Nephron (organoid): ENCODE measurements around the gene IDH2.

Experiments
- H3K27ac Mint-ChIP-seq, 3 experiments: 2 replicates each; pipeline ENCODE4 v1.8.0; 2020; ENCODE audit warnings: mixed read lengths in 3 of 3, mild to moderate bottlenecking in 2 of 3, moderate library complexity in 1 of 3
- H3K27me3 Mint-ChIP-seq: 2 replicates; pipeline ENCODE4 v1.8.0; 2021; ENCODE audit warnings: low read depth, mild to moderate bottlenecking, moderate library complexity, mixed read lengths
- H3K36me3 Mint-ChIP-seq: 2 replicates; pipeline ENCODE4 v1.8.0; 2020; ENCODE audit warnings: low read depth, mixed read lengths
- H3K4me1 Mint-ChIP-seq: 2 replicates; pipeline ENCODE4 v1.8.0; 2020; ENCODE audit warnings: mixed read lengths
- H3K4me3 Mint-ChIP-seq, 3 experiments: 2 replicates each; pipeline ENCODE4 v1.8.0; 2020; ENCODE audit warnings: mild to moderate bottlenecking in 3 of 3, mixed read lengths in 3 of 3, moderate library complexity in 2 of 3
- H3K9me3 Mint-ChIP-seq: 2 replicates; pipeline ENCODE4 v1.8.0; 2020; ENCODE audit warnings: mixed read lengths
- CTCF ChIP-seq, 3 experiments: fragments of 200-600 bp; sonication (generic); IDR thresholded peaks; one replicate each; pipeline ENCODE4 v1.5.0; 2021; ENCODE audit warnings: antibody characterized with exemption in 3 of 3; ENCODE audit not compliant: unreplicated experiment in 3 of 3

Gene IDH2

GRCh38 chr15:90131848-90132247, 29.6 kb upstream of the IDH2 start:
- no peaks in the 10 kb centered on the region for H3K36me3 Mint-ChIP-seq
- no peaks in the 10 kb centered on the region for H3K9me3 Mint-ChIP-seq
- peaks cover 4% of the 10 kb centered on the region for H3K4me1 Mint-ChIP-seq
- H3K4me3 Mint-ChIP-seq, result no peak overlapping the region
- no peak overlapping the region for H3K27ac Mint-ChIP-seq
- peaks cover 18% of the 10 kb centered on the region for H3K27me3 Mint-ChIP-seq
- no peak for TF ChIP-seq CTCF (IDR thresholded peaks at IDR 0.05; ENCODE audit: unreplicated experiment in 3 of 3)

GRCh38 chr15:90130291-90130690, 28.0 kb upstream of the IDH2 start:
- TF ChIP-seq CTCF (IDR thresholded peaks at IDR 0.05; ENCODE audit: unreplicated experiment in 3 of 3), result no peak
- Mint-ChIP-seq H3K27ac (no peak overlapping the region), H3K9me3 (no peaks in the 10 kb centered on the region), H3K4me1 (peaks cover 11% of the 10 kb centered on the region), H3K27me3 (peaks cover 28% of the 10 kb centered on the region), H3K4me3 (no peak overlapping the region), H3K36me3 (no peaks in the 10 kb centered on the region)

- peaks cover 24% of the 10 kb centered on the region for H3K27me3 Mint-ChIP-seq
These were observed 24.5 kb upstream of the IDH2 start for GRCh38 chr15:90126596-90127435.

GRCh38 chr15:90126022-90126421, 23.8 kb upstream of the IDH2 start:
- peak overlapping the region in 1 of 3 experiments; percentile 28 for H3K27ac Mint-ChIP-seq
- peaks cover 24% of the 10 kb centered on the region for H3K27me3 Mint-ChIP-seq
- no peaks in the 10 kb centered on the region for H3K36me3 Mint-ChIP-seq
- H3K4me1 Mint-ChIP-seq, result peaks cover 11% of the 10 kb centered on the region
- H3K9me3 Mint-ChIP-seq, result no peaks in the 10 kb centered on the region
- H3K4me3 Mint-ChIP-seq, result no peak overlapping the region
- no peak for TF ChIP-seq CTCF (IDR thresholded peaks at IDR 0.05; ENCODE audit: unreplicated experiment in 3 of 3)

More at GRCh38 chr15:90126596-90127435, 24.5 kb upstream of the IDH2 start:
- Mint-ChIP-seq H3K36me3 (no peaks in the 10 kb centered on the region), H3K27ac (peak overlapping the region in 1 of 3 experiments; percentile 76), H3K4me1 (peaks cover 11% of the 10 kb centered on the region), H3K9me3 (no peaks in the 10 kb centered on the region), H3K4me3 (no peak overlapping the region)
- TF ChIP-seq CTCF (IDR thresholded peaks at IDR 0.05; ENCODE audit: unreplicated experiment in 3 of 3), result no peak

GRCh38 chr15:90124507-90124906, 22.2 kb upstream of the IDH2 start:
- Mint-ChIP-seq H3K4me3 (no peak overlapping the region), H3K4me1 (peaks cover 11% of the 10 kb centered on the region), H3K27me3 (peaks cover 19% of the 10 kb centered on the region), H3K36me3 (no peaks in the 10 kb centered on the region), H3K27ac (no peak overlapping the region), H3K9me3 (no peaks in the 10 kb centered on the region)
- no peak for TF ChIP-seq CTCF (IDR thresholded peaks at IDR 0.05; ENCODE audit: unreplicated experiment in 3 of 3)

- peaks cover 12% of the 10 kb centered on the region for H3K27me3 Mint-ChIP-seq
- H3K27ac Mint-ChIP-seq, result no peak overlapping the region
- H3K9me3 Mint-ChIP-seq, result no peaks in the 10 kb centered on the region
- H3K4me1 Mint-ChIP-seq, result peaks cover 3% of the 10 kb centered on the region
- H3K36me3 Mint-ChIP-seq, result no peaks in the 10 kb centered on the region
- H3K4me3 Mint-ChIP-seq, result no peak overlapping the region
- no peak for TF ChIP-seq CTCF (IDR thresholded peaks at IDR 0.05; ENCODE audit: unreplicated experiment in 3 of 3)
These were observed 18.8 kb upstream of the IDH2 start for GRCh38 chr15:90121086-90121485.
